ENCODE results near the gene METTL22. TPM values are rescaled to one million over a fixed set of nuclear protein-coding genes. Genes with fewer than 3 reads are reported as not detected.

Gene METTL22
- total RNA-seq = 26.9 TPM

GRCh38 chr16:8621572-8622314 lies at the start of gene METTL22:
Gene METTL22, plus strand, starts transcription at chr16:8621698. Its CDS starts 3,968 bp downstream, at chr16:8625666.
- DNase-seq = peak; percentile 48

- no peak for DNase-seq
These were observed 49.2 kb upstream of the METTL22 start for GRCh38 chr16:8572063-8572918.

- peak; percentile 2 for DNase-seq
These were observed 48.4 kb upstream of the METTL22 start for GRCh38 chr16:8572919-8573724.

GRCh38 chr16:8575399-8575798 lies 46.1 kb upstream of the METTL22 start:
- no peak for DNase-seq

- DNase-seq = no peak
These were observed 45.1 kb upstream of the METTL22 start for GRCh38 chr16:8576141-8577004.

- DNase-seq = no peak
These were observed 43.7 kb upstream of the METTL22 start for GRCh38 chr16:8577678-8578304.

- DNase-seq = no peak
These were observed 41.9 kb upstream of the METTL22 start for GRCh38 chr16:8579559-8579958.

GRCh38 chr16:8581831-8582580 lies 39.5 kb upstream of the METTL22 start:
- DNase-seq = no peak

GRCh38 chr16:8583199-8583598 lies 38.3 kb upstream of the METTL22 start:
- no peak for DNase-seq

GRCh38 chr16:8583732-8584131 lies 37.8 kb upstream of the METTL22 start:
- no peak for DNase-seq

- DNase-seq = no peak
These were observed 36.5 kb upstream of the METTL22 start for GRCh38 chr16:8585041-8585440.

- DNase-seq = no peak
These were observed 35.6 kb upstream of the METTL22 start for GRCh38 chr16:8585857-8586256.

- no peak for DNase-seq
These were observed 34.4 kb upstream of the METTL22 start for GRCh38 chr16:8587065-8587464.

- no peak for DNase-seq
These were observed 32.8 kb upstream of the METTL22 start for GRCh38 chr16:8588682-8589056.

GRCh38 chr16:8589057-8589899 lies 32.2 kb upstream of the METTL22 start:
- no peak for DNase-seq

GRCh38 chr16:8589900-8590688 lies 31.4 kb upstream of the METTL22 start, which contains the start of gene TMEM114:
Gene TMEM114, minus strand, starts transcription at chr16:8590511. Its CDS starts 673 bp downstream, at chr16:8589838.
- no peak for DNase-seq

GRCh38 chr16:8590811-8591210 lies 30.7 kb upstream of the METTL22 start:
- no peak for DNase-seq

GRCh38 chr16:8591451-8591850 lies 30.0 kb upstream of the METTL22 start:
- DNase-seq = no peak

All from skin of body (tissue), 2 donors.